Measurements from ENCODE around the gene CHKA.

CHKA gene

DNA sequence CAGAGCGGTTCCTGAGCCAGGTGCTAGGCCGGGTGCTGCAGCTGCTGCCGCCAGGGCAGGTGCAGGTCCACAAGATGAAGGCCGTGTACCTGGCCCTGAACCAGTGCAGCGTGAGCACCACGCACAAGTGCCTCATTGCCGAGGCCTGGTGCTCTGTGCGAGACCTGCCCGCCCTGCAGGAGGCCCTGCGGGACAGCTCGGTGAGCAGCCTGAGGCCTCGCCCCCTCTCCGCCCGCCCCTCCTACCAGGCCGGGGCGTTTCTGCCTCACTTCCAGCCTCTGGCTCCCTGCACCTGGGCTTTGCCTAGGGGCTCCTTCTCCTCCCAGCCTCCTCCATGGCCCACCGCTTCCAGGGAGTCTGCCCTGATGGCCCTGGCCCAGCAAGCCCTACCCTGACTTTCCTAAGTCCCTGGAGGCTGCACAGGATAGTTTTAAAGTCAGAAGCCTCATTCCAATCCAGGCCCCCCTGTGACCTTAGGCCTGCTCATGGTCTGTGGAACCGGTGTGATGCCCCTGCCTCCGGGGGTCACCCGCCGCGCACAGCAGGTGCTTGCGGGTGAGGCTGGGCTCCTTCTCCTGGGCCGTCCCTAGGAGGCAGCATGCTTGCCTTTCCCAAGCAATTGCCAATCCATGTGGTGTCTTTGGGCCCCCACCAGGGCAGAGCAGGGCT, 76.9 kb downstream of the CHKA start:
- no peak for DNase-seq (ENCODE audit: low read depth, low spot score)

DNA sequence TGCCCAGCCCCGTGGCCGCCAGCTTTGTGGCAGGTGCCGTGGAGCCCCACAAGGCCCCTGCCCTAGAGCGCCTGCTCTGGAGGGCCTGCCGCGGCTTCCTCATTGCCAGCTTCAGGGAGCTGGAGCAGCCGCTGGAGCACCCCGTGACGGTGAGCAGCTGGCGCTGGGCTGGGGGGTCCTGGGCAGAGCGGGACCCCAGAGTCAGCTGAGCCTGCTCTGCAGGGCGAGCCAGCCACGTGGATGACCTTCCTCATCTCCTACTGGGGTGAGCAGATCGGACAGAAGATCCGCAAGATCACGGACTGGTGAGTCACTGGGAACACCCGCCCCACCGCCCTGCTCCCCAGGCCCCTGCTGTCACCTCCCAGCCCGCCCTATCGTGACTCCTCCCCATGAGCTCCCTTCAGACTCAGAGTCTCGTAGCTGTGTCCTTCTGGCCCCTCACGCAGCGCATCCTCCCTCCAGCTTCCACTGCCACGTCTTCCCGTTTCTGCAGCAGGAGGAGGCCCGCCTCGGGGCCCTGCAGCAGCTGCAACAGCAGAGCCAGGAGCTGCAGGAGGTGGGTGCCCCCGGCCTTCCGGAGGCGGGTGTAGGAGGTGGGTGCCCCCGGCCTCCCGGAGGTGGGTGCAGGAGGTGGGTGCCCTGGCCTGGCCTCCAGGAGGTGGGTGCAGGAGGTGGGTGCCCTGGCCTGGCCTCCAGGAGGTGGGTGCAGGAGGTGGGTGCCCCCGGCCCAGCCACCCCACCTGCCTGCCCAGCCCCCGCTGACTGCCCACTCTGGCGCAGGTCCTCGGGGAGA, 77.6 kb downstream of the CHKA start:
- no peak for DNase-seq (ENCODE audit: low read depth, low spot score)

DNA sequence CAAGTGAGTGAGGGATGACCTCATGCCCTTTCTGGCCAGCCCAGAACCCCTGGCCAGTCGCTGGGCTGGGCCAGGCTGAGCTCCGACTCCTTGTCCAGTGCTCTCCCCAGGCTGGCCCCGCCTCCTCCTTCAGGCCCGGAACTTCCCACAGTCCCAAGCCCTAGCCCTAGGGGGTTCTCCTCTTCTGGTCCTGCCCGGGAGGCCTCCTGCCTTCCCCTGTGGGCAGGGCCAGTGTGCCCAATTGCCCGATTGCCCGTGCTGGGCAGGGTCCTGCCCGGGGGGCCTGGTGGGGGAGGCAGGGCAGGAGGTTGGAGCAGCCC, 78.2 kb downstream of the CHKA start:
- no peak for DNase-seq (ENCODE audit: low read depth, low spot score)

DNA sequence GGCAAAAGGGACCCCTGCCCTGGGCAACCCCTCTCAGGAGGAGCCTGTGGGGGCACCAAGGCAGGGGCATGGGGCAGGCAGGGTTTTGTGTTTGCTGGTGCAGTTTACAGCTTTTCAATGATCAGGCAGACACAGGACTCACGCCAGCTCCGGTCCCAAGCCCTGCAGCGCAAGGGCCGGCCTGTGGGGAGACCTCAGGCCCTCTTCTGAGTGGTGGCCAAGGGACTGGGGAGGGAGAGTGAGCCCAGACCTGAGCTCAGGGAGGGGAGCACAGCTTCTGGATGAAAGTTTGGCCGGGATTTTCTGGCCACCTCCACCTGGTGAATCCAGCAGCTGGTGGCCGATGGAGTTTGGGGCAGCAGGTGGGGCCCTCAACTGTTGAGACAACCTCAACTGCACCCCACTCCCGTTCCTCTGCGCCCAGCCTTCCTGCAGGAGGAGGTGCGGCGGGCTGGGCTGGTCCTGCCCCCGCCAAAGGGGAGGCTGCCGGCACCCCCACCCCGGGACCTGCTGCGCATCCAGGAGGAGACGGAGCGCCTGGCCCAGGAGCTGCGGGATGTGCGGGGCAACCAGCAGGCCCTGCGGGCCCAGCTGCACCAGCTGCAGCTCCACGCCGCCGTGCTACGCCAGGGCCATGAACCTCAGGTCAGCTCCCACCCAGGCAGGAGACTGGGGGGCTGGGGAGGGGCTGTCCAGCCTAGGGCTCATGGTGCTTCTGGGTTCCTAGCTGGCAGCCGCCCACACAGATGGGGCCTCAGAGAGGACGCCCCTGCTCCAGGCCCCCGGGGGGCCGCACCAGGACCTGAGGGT, 78.8 kb downstream of the CHKA start:
- no peak for DNase-seq (ENCODE audit: low read depth, low spot score)

DNA sequence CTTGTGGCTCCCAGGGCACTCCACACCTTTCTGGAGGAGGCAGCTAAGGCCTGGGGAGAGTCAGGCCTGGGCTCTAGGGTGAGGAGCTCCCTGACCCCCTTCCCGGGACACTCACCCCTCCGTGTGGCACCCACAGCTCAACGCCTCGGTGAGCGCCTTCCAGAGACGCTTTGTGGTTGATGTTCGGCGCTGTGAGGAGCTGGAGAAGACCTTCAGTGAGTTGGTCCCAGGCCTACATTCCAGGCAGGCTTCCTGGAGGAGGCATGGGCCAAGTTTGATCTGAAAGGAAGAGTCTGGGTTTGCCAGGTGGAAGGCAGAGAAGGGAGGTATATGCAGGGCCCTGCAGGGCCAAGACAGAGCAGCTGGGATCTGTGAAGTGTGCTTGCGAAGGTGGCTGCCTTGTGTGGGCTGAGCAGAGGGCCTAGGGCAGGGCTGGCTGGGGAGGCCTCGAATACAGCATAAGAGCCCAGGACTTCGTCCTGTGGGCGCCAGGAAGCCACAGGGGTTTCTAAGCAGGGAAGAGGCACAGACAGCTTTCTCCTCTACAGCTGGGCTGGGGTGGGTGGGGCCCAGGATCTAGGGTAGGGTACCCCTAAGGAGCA, 79.5 kb downstream of the CHKA start:
- no peak for DNase-seq (ENCODE audit: low read depth, low spot score)

DNA sequence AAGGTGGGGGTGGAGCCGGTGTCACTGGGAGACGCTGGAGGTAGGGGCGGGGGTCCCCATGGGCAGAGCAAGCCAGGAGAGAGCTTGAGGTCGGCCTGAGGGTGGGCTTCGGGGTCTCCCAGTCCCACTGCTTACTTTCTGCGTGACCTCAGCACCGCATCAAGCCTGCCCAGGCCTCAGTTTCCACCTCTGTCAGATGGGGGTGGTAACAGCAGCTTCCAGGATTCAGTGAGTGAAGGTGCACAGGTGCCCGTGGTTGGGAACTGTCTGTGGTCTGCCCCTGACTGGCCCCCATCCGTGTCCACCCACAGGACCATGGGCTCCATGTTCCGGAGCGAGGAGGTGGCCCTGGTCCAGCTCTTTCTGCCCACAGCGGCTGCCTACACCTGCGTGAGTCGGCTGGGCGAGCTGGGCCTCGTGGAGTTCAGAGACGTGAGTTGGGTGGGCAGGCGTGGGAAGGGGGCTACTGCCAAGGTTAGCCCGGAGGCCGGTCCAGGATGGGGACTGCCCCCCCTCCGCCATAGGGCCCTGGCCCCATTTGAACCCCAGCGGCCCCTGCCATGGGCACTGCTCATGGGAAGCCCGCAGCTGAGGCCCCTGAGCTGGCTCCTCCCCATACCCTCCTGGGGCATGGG, 80.1 kb downstream of the CHKA start:
- no peak for DNase-seq (ENCODE audit: low read depth, low spot score)

DNA sequence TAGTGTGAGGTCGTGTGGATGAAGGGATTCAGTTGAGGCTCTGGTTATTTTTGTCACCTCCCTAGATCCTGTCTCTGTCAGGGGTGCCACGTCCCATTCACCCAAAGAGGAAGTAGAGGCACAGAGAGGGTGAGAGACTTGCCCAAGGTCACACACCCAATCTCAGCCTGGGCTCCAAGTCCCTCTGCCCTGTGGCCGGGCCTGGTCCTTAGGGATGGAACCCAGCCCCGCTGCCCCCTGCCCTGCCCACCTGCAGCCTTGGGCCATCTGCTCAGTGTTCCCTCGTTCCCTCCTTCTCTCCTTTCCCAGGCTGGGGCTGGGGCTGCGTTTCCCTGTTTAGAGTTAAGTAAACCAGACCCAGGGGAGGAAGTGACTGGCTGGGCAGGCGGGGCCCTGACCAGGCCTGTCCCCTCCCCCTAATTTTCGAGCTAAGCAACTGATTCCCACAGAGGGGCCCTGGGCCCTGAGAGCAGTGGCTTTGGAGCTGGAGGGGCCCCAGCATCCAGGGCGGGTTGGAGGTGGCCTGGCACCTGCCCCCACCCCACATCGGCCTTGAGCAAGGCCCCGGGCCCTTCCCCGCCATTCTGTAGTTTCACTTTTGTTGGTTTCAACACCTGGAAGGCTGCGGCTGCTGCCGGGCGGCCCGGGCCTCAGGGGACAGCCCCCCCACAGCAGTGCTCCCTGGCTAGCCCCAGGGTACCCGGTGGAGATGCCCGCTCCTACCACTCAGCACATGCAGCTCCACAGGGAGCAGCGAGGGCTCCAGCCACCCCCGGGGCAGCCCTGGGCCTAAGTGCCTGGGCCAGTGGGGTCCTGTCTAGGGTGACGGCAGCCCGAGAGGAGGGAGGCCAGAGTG, 80.9 kb downstream of the CHKA start:
- no peak for DNase-seq (ENCODE audit: low read depth, low spot score)

DNA sequence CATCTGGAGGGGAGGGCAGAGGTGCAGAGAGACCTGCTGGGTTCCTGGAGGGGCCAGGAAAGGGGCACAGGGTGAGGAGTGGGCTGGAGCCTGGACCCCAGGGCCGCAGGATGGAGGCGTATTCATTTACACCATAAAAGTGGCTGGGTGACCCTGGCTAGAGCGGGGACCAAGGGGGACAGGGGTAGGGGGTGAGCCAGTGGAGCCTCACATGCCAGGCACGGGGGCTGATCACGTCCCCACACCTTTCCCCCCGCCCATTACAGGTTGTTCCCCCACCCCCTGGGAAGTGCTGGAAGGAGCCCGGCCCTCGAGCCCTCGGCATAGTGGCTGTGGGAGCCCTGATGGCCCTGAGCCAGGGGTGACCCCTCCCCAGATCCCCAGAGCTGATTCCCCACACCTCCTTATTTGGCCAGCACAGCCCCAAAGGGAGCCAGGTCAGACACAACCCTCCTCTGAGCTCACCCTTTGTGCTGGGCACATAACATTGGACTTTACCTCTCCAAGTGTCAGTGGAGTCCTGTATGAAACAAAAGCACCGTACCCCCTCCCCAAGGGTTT, 81.6 kb downstream of the CHKA start:
- no peak for DNase-seq (ENCODE audit: low read depth, low spot score)

DNA sequence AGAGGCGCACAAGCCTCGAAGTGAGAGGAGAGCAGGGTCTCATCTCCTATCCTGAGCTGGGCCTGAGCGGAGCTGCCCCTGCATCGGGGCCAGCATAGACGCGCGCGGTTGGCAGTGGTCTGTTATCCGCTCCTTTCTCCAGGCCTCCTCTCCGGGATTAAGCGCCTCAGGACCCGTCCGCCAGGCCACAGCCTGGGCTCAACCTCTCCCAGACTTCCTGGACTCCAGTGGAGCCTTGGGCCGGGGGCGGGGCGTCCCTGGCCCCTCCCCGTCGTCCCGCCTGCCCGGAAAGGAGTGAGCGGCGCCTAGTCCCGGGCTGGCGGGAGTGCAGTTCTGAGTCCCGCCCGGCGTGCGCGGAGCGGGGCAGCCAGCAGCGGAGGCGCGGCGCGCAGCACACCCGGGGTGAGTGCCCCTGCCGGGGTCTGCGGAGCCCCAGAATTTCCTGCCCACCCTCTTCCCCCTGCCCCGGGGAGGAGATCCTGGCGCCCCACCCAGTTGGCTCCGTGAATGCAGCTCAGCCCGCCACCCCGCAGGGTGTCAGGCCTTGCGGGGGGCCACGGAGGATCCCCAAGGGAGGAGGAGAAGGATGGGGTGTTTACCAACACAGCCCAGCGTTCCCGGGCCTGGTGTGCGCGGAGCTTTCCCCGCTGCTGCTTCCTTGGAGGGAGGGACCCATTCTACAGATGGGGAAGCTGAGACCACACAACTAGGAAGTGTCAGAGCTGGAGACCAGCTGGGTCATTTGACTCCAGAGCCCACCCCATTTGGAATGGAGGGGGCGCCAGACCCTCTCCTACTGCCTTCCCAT, 82.3 kb downstream of the CHKA start, which contains the start of gene TCIRG1:
TCIRG1 (plus strand) TSS at position 308 of the 808 bp plus-strand sequence. CDS start 2,247 bp downstream, outside the sequence.
- no peak for DNase-seq (ENCODE audit: low read depth, low spot score)

DNA sequence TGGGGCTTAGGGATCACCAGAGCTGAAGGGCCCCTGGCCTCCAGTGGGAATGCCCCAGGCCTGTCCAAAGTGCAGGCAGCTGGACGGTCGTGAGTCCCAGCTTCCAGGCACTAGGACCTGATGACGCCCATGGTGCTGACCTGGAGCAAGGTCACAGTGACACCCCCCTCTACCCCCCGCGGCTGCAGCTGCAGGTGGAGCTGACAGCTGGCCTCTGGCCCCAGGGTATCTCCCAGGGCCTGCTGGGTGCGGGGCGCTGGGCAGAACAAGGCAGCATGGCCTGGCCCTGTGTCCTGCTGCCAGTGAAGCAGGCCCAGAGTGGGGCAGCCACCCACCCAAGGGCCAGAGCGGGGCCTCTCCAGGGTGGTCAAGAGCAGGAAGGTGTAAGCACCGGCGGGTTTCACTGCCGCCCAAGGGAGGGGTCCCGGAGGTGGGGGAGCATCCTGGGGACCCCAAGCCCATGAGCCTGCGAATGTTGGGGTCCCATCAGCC, 82.9 kb downstream of the CHKA start:
- DNase-seq (ENCODE audit: low read depth, low spot score): no peak

DNA sequence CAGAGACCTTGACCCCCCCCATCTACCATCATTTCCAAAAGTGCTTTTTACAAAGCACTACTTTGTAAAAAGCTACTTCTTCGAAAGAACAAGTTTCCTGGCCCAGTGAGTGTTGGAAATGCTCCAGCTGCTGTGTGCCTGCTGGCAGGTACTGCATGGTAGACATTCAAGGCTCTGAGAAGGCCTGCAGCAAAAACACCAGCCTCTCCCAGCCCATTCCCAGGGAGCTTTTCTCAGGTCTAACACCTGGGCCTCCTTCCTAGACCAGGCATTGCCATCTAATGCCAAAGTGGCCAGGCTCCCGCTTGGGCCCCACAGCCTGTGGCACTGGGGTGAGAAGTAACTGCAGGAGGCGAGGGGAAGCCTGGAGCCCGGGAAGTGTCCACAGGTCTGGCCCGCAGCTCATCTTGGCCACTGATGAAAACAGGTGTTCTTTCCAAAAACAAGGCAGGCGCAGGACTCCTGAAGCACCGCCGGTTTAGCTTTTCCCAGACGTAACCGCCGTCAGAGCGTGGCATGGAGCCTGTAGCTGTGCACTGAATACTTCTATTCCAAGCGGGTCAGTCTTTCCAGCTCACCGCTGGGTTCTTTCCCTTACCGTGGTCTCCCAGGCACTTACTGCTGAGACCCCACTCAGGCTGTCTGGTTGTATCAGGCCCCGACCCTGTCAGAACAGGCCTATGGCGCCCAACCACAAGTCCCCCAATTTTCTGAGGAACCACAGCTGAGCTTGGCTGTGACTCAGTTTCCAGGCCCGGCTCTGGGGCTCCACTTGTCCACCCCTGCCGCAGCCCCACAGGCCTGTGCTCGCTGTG, 83.6 kb downstream of the CHKA start:
- no peak for DNase-seq (ENCODE audit: low read depth, low spot score)

DNA sequence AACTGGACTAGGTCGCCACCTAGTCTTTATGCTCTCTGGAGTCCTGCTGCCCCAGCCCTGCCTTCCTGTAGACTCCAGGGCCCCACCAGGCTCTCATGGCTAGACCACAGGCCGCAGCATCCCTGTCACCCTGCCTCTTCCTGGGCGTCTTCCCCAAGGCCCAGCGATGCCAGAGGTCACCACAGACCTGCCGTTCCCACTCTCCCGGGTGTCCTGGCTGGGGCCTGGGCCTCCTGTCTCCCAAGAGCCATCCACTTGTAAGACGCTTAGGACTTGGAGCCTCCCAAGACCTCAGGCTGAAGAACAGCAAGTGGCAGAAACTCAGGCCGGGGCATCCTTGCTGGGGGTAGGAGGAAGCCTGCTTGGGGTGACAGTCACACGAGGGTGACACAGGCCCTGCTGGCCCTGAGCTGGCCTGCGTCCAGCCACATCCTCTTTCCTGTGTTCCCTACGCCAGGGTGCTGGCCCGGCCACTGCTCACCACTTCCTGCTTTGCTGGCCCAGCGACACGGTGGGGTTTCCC, 84.4 kb downstream of the CHKA start:
- no peak for DNase-seq (ENCODE audit: low read depth, low spot score)

DNA sequence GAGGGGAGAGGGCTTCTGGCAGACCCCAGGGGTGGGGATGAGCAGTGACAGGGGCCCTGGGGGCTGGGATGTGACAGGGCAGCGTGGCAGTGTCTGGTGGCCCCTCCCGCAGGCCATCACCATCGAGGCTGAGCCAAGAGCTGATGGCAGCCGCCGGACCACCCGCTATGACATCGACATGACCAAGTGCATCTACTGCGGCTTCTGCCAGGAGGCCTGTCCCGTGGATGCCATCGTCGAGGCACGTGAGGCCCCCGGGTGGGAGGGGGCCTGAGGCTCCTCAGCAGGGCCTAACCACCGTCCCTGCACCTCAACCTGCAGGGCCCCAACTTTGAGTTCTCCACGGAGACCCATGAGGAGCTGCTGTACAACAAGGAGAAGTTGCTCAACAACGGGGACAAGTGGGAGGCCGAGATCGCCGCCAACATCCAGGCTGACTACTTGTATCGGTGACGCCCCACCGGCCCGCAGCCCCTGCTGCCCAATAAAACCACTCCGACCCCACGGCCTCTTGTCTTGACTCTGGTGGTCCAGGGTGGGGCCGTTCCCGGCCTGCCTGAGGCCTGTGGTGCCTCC, 85.0 kb downstream of the CHKA start:
- no peak for DNase-seq (ENCODE audit: low read depth, low spot score)

DNA sequence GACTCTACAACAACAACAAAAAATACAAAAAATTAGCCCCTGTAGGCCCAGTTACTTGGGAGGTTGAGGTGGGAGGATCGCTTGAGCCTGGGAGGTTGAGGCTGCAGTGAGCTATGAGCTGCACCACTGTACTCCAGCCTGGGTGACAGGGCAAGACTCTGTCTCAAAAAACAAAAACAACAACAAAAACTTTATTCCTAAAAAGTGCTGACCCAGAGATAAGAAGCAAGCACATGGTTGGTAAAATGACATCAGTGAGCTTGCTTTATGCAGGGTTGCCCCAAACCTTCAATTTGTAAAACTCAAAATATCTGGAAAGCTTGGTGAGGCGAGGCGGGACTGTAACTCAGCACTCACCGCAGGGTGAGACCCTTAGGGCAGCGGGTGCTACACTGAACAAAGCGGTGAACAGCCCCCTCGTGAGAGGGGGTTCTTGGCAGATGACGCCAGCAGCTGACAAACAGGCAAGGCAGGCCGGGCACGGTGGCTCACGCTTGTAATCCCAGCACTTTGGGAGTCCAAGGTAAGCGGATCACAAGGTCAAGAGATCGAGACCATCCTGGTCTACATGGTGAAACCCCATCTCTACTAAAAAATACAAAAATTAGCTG, 85.8 kb downstream of the CHKA start:
- no peak for DNase-seq (ENCODE audit: low read depth, low spot score)

DNA sequence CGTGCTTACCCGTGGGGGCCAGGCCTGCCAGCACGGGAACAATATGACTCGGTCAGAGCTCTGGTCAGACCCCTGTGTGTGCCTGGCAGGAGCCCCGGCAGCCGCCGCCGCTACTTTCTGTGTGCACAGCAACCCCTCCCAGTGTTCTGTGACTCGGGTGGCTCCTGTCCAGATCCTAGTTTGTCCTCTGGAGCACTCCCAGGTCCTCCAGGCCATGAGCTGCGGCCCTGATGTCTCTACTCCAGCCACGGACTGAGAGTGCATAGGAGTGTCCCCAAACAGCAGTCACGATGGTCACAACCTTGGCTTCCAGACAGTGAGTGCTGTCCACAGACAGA, 87.5 kb downstream of the CHKA start:
- DNase-seq (ENCODE audit: low read depth, low spot score): no peak

DNA sequence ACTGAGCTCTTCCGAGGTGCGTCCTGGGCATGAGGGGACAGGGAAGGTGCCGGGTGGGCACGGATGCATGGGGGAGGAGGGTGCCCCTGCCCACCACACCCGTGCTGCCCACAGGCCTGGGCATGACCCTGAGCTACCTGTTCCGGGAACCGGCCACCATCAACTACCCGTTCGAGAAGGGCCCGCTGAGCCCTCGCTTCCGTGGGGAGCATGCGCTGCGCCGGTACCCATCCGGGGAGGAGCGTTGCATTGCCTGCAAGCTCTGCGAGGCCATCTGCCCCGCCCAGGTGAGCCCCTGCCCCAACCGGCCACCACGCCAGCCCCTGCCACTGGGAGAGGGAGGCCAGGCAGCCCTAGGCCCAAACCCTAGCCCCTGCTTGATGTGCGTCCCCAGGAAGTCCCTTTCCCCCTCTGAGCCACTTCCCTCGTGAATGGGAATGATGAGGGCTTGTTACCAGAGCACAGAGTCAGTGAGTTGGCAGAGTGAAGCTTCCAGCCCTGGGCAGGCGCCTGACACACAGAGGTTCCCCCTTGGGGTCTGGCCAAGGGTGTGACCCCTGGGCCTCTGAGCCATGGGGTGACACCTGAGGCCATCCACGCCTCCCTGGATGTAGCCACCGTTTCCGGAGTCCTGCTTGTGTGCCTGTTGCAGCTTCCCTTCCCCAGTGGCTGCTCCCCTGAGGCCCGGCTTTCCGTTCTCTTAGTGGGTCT, 88.0 kb downstream of the CHKA start:
- DNase-seq (ENCODE audit: low read depth, low spot score): no peak

DNA sequence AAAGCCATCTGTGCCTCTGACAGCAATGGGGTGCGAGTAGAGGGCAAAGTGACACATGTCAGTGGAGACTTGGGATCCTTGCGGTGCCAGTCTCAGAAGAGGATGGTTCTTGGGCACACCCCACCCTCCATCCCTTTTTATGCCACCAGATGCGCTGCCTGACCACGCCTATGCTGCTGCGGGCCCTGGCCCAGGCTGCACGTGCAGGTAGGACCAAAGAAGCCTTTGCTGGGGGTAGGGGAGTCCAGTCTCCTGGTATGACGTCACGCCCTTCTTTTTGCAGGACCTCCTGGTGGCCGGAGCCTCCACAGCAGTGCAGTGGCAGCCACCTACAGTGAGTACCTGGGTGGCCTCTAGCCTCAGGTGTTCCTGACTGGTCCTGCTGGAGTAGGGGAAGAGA, 89.2 kb downstream of the CHKA start:
- no peak for DNase-seq (ENCODE audit: low read depth, low spot score)

Data from activated CD4-positive, CD25-positive, alpha-beta regulatory T cell treated with anti-CD3 and anti-CD28 coated beads, Interleukin-2, amount 50 U/mL, for 16 hours (primary cell).